NCI-H2171 treated with DMSO at 0.1 percent for 48 hours (cell line): ENCODE measurements around the gene ALDH1L2.
"Not testable (repeated sequence)": the region's sequence is repeated elsewhere in the genome, so short reads cannot be mapped to it uniquely, and the experiment has no call there.

ENCODE experiments used
- DNase-seq: peaks from one replicate; lab custom pipeline; 2025; lab: John Stamatoyannopoulos, UW

The ALDH1L2 gene

GRCh38 chr12:104985206-104985605 lies 99.1 kb downstream of the ALDH1L2 start:
- DNase-seq = no peak

GRCh38 chr12:104977688-104978087 lies 106.6 kb downstream of the ALDH1L2 start:
- not testable (repeated sequence) for DNase-seq

- DNase-seq = no peak
Measured at GRCh38 chr12:104976703-104977102, 107.6 kb downstream of the ALDH1L2 start.

- DNase-seq = no peak
Measured at GRCh38 chr12:104975587-104976343, 108.5 kb downstream of the ALDH1L2 start.

- no peak for DNase-seq
Measured at GRCh38 chr12:104974626-104975290, 109.5 kb downstream of the ALDH1L2 start.

GRCh38 chr12:104973250-104973649 lies 111.0 kb downstream of the ALDH1L2 start:
- DNase-seq = no peak

GRCh38 chr12:104971306-104971705 lies 113.0 kb downstream of the ALDH1L2 start:
- no peak for DNase-seq
